ENCODE data around the gene HYKK.
"Not testable (repeated sequence)": the region's sequence is repeated elsewhere in the genome, so short reads cannot be mapped to it uniquely, and the experiment has no call there.

Gene HYKK

GRCh38 chr15:78492872-78493271, 14.5 kb upstream of the HYKK start:
- TF ChIP-seq CTCF (IDR thresholded peaks at IDR 0.05; ENCODE audit: low read depth, low read length) = no peak
- no peak for DNase-seq (ENCODE audit: extremely low read depth, low read depth)

GRCh38 chr15:78501857-78502256, 5.5 kb upstream of the HYKK start:
- no peak for TF ChIP-seq CTCF (IDR thresholded peaks at IDR 0.05; ENCODE audit: low read depth, low read length)
- DNase-seq (ENCODE audit: extremely low read depth, low read depth) = no peak

GRCh38 chr15:78502641-78503040, 4.7 kb upstream of the HYKK start:
- DNase-seq (ENCODE audit: extremely low read depth, low read depth) = no peak
- no peak for TF ChIP-seq CTCF (IDR thresholded peaks at IDR 0.05; ENCODE audit: low read depth, low read length)

- no peak for DNase-seq (ENCODE audit: extremely low read depth, low read depth)
- TF ChIP-seq CTCF (IDR thresholded peaks at IDR 0.05; ENCODE audit: low read depth, low read length) = no peak
Observed at GRCh38 chr15:78507831-78508160, 419 bp downstream of the HYKK start.

- TF ChIP-seq CTCF (IDR thresholded peaks at IDR 0.05; ENCODE audit: low read depth, low read length) = no peak
- DNase-seq (ENCODE audit: extremely low read depth, low read depth) = no peak
Observed at GRCh38 chr15:78508272-78508671, 895 bp downstream of the HYKK start.

GRCh38 chr15:78509726-78510312, 2.4 kb downstream of the HYKK start:
- TF ChIP-seq CTCF (IDR thresholded peaks at IDR 0.05; ENCODE audit: low read depth, low read length) = no peak
- no peak for DNase-seq (ENCODE audit: extremely low read depth, low read depth)

- DNase-seq (ENCODE audit: extremely low read depth, low read depth) = not testable (repeated sequence)
Observed at GRCh38 chr15:78520035-78520434, 12.7 kb downstream of the HYKK start.

- no peak for DNase-seq (ENCODE audit: extremely low read depth, low read depth)
- no peak for TF ChIP-seq CTCF (IDR thresholded peaks at IDR 0.05; ENCODE audit: low read depth, low read length)
Observed at GRCh38 chr15:78524230-78524629, 16.9 kb downstream of the HYKK start.
